HEK293T (cell line): ENCODE measurements around the gene ITGB6.

Source experiments
- CTCF ChIA-PET: fragments of 350-600 bp; formaldehyde crosslinking; extraction: SDS; loops from one replicate; lab custom pipeline; 2021; ENCODE audit warnings: antibody characterized with exemption, inconsistent platforms; lab: Yijun Ruan, JAX
- POLR2A ChIA-PET: fragments of 350-600 bp; formaldehyde crosslinking; extraction: SDS; loops from one replicate; lab custom pipeline; 2020; ENCODE audit warnings: antibody characterized with exemption, inconsistent platforms; lab: Yijun Ruan, JAX
- DNase-seq: peaks from one replicate; pipeline ENCODE4 v3.0.0; 2012; ENCODE audit warnings: mixed read lengths; ENCODE audit errors: extremely low spot score
- ARNT ChIP-seq: fragments of 450-650 bp; IDR thresholded peaks from 2 replicates; pipeline ENCODE4 v1.6.1; 2017; ENCODE audit warnings: mild to moderate bottlenecking
- BHLHE40 ChIP-seq: fragments of 450-650 bp; IDR thresholded peaks from 2 replicates; pipeline ENCODE4 v1.6.1; 2016; ENCODE audit warnings: mild to moderate bottlenecking, moderate library complexity, borderline replicate concordance
- CTBP1 ChIP-seq: fragments of 450-650 bp; IDR thresholded peaks from 2 replicates; pipeline ENCODE4 v1.6.1; 2016; ENCODE audit warnings: borderline replicate concordance
- ELF4 ChIP-seq: fragments of 450-650 bp; IDR thresholded peaks from 2 replicates; pipeline ENCODE4 v1.6.1; 2017; ENCODE audit warnings: antibody characterized with exemption
- FOXA1 ChIP-seq: fragments of 450-650 bp; IDR thresholded peaks from 2 replicates; pipeline ENCODE4 v1.6.1; 2016; ENCODE audit warnings: mild to moderate bottlenecking
- FOXK2 ChIP-seq: fragments of 450-650 bp; IDR thresholded peaks from 2 replicates; pipeline ENCODE4 v1.6.1; 2016; ENCODE audit warnings: mild to moderate bottlenecking
- FOXM1 ChIP-seq: fragments of 450-650 bp; IDR thresholded peaks from 2 replicates; pipeline ENCODE4 v1.6.1; 2017; ENCODE audit warnings: mild to moderate bottlenecking, borderline replicate concordance
- HDGF ChIP-seq: fragments of 450-650 bp; IDR thresholded peaks from 2 replicates; pipeline ENCODE4 v1.6.1; 2017; ENCODE audit warnings: antibody characterized with exemption, borderline replicate concordance
- L3MBTL2 ChIP-seq: fragments of 450-650 bp; conservative IDR thresholded peaks from 2 replicates; pipeline ENCODE4 v1.6.1; 2016; ENCODE audit warnings: mild to moderate bottlenecking
- LEF1 ChIP-seq: fragments of 450-650 bp; IDR thresholded peaks from 2 replicates; pipeline ENCODE4 v1.6.1; 2017; ENCODE audit warnings: mild to moderate bottlenecking, borderline replicate concordance
- NFRKB ChIP-seq: fragments of 450-650 bp; IDR thresholded peaks from 2 replicates; pipeline ENCODE4 v1.6.1; 2016; ENCODE audit warnings: mild to moderate bottlenecking, moderate library complexity
- SP1 ChIP-seq: fragments of 450-650 bp; IDR thresholded peaks from 2 replicates; pipeline ENCODE4 v1.6.1; 2017
- SUZ12 ChIP-seq: fragments of 450-650 bp; IDR thresholded peaks from 2 replicates; pipeline ENCODE4 v1.6.1; 2016; ENCODE audit warnings: mild to moderate bottlenecking
- TARDBP ChIP-seq: fragments of 450-650 bp; IDR thresholded peaks from 2 replicates; pipeline ENCODE4 v1.6.1; 2016
- ZNF384 ChIP-seq: fragments of 450-650 bp; IDR thresholded peaks from 2 replicates; pipeline ENCODE4 v1.6.1; 2016
- TF ChIP-seq, protein P1 (sequence below): fragments of 450-650 bp; IDR thresholded peaks from 2 replicates; pipeline ENCODE4 v1.6.1; 2016

Gene ITGB6

DNA sequence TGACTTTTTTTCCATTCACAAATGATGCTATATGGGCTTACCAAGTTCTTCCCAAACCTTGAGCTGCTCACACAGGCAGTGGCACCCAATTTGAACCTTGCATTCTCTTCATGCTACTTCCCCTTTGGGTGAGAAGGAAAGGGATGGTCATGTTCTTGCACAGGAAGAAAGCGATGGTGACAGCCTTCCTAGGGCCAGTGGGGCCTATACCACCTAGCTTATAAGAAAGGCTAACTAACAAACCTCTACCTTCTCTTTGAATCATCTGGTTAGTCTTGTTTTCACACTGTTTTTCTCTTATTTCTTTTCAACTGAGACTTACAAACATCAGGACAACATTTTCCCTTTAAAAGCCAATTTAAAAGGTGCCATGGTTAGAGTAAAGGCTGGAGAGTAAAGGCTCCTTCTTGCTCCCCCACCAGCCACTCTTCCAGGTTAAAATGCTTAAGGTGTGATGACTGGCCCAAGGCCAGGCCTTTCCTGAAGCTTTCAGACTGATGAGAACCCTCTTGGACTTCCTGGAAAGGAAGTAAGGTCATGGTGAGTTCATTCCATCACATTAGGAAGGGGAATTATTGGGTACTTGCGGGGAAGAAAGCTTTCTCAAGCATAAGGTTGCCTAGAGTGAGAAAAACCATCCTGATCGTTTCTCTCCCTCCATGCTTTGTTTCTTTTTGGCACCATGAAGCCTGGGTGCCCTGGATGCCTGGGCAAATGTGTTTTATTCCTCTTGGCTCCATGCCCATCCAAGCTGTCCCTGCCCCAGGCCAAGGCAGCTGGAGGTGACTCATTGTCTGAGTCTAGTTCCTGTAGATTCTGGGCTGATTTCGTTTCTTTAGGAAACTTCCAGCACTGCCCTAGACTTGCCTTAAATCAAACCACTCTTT is 41.4 kb upstream of the ITGB6 start:
- ChIA-PET CTCF (interaction anchor here (1.2 to 1.3 kb wide), 2 partner anchors 11 to 132 kb away, joined by 4 to 6 read pairs; no protein-coding TSS in a partner anchor), POLR2A (no interaction called here)
- no peak for DNase-seq
- TF ChIP-seq FOXK2 (no peak), ARNT (no peak), CTBP1 (no peak), TARDBP (no peak), FOXM1 (no peak), SUZ12 (no peak), L3MBTL2 (no peak), BHLHE40 (no peak), FOXA1 (no peak), LEF1 (no peak), ELF4 (no peak), NFRKB (no peak), SP1 (no peak)
- TF ChIP-seq, protein P1, sequence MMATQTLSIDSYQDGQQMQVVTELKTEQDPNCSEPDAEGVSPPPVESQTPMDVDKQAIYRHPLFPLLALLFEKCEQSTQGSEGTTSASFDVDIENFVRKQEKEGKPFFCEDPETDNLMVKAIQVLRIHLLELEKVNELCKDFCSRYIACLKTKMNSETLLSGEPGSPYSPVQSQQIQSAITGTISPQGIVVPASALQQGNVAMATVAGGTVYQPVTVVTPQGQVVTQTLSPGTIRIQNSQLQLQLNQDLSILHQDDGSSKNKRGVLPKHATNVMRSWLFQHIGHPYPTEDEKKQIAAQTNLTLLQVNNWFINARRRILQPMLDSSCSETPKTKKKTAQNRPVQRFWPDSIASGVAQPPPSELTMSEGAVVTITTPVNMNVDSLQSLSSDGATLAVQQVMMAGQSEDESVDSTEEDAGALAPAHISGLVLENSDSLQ: no peak

- ChIA-PET POLR2A (no interaction called here), CTCF (no interaction called here)
- no peak for DNase-seq
- TF ChIP-seq NFRKB (no peak), L3MBTL2 (no peak), FOXA1 (no peak), ELF4 (no peak), ZNF384 (no peak), ARNT (no peak), HDGF (no peak), SP1 (no peak), BHLHE40 (no peak)
- TF ChIP-seq, protein P1: no peak
Observed at GRCh38 chr2:160239436-160239835, 39.4 kb upstream of the ITGB6 start.

DNA sequence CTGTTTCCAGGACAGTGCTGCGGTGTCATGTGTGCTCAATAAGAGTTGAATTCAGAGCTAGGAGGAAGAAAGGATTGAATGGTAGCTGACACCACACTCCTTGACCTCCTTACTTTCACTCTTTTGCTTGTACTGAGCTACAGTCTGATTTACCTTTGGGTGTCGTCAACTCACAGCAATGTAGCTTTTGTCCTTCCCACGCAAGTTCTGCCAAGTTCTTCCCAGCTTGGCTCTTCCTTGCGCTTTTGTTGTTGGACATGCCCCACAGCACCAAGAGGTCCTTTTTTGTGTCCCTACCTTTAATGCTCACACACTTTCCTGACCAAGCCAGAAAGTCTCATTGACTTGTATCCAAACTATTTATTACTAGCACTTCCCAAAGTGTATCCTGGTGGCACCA is 38.3 kb upstream of the ITGB6 start:
- DNase-seq: no peak
- TF ChIP-seq SUZ12 (no peak), TARDBP (no peak), FOXM1 (no peak), FOXK2 (no peak), ELF4 (no peak), NFRKB (no peak), FOXA1 (no peak), HDGF (no peak), ARNT (no peak), SP1 (no peak), LEF1 (no peak), CTBP1 (no peak), ZNF384 (no peak), BHLHE40 (no peak), L3MBTL2 (no peak)
- TF ChIP-seq, protein P1: no peak
- ChIA-PET POLR2A (no interaction called here), CTCF (no interaction called here)

GRCh38 chr2:160232905-160233475 is 32.9 kb upstream of the ITGB6 start:
- ChIA-PET POLR2A (no interaction called here), CTCF (no interaction called here)
- no peak for DNase-seq
- TF ChIP-seq SUZ12 (no peak), CTBP1 (no peak), SP1 (no peak), LEF1 (no peak), BHLHE40 (no peak), L3MBTL2 (no peak), ARNT (no peak), ELF4 (no peak), FOXK2 (no peak), HDGF (no peak), NFRKB (no peak), FOXA1 (no peak), TARDBP (no peak)
- TF ChIP-seq, protein P1: no peak

DNA sequence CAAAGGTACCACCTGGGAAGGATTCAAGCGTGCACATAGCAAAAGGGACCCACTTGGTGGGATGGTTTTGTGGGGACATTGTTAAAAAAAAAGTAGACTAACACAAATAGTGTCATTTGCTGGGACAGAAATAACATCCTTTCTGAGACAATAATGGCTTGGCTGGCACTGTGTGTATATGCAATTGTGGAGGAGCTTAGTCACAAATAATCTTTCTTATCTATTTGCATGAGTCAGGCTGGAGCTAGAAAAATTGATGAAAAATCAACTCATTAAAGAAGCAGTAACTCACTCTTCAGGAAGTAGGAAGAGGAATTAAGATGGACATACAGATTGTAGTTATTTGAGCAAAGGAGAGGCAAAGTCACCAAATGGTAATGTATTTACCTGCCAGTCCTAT is 29.5 kb upstream of the ITGB6 start:
- no peak for DNase-seq
- no peak for TF ChIP-seq ELF4
- TF ChIP-seq BHLHE40: no peak
- no peak for TF ChIP-seq ZNF384
- no peak for TF ChIP-seq FOXA1
- no peak for TF ChIP-seq FOXM1
- TF ChIP-seq SUZ12: no peak
- TF ChIP-seq NFRKB: no peak
- TF ChIP-seq TARDBP: no peak
- TF ChIP-seq CTBP1: no peak
- no peak for TF ChIP-seq ARNT
- TF ChIP-seq, protein P1: no peak
- no peak for TF ChIP-seq SP1
- no peak for TF ChIP-seq HDGF
- no peak for TF ChIP-seq FOXK2
- no peak for TF ChIP-seq L3MBTL2
- no peak for TF ChIP-seq LEF1
- ChIA-PET CTCF (no interaction called here), POLR2A (no interaction called here)
